PC-9 (cell line): ENCODE data around the gene MUSTN1. TPM values are rescaled to one million over a fixed set of nuclear protein-coding genes. Genes with fewer than 3 reads are reported as not detected.

Source experiments
- BruUV-seq: library from RNA; stranded (reverse); fragments of 400-500 nt; replicated peaks from 2 replicates; lab custom pipeline; 2021; lab: Mats Ljungman, UMichigan
- CTCF ChIA-PET: fragments of 300-600 bp; sonication (Branson Sonifier 250); formaldehyde crosslinking; loops from one replicate; lab custom pipeline; 2022; ENCODE audit warnings: antibody characterized with exemption; lab: Charles Lee
- POLR2A ChIA-PET: fragments of 300-600 bp; sonication (Branson Sonifier 250); formaldehyde crosslinking; loops from one replicate; lab custom pipeline; 2022; ENCODE audit warnings: antibody characterized with exemption; ENCODE audit not compliant: unreplicated experiment; lab: Charles Lee
- DNase-seq, 2 experiments: peaks; one replicate each; pipeline versions ENCODE4 v3.0.0 to v3.0.0-alpha.2; 2015 to 2022; ENCODE audit warnings: mixed read lengths in 1 of 2
- H2AFZ ChIP-seq: fragments of 200-600 bp; sonication (generic); 2 replicates; pipeline ENCODE4 v1.8.1; 2017; ENCODE audit warnings: antibody characterized with exemption
- H3F3A ChIP-seq: fragments of 200-600 bp; sonication (generic); 2 replicates; pipeline ENCODE4 v1.8.1; 2017; ENCODE audit warnings: antibody characterized with exemption, mild to moderate bottlenecking, low read depth; ENCODE audit not compliant: insufficient read depth
- H3K27ac ChIP-seq: fragments of 200-600 bp; sonication (generic); 2 replicates; pipeline ENCODE4 v1.6.1; 2016; ENCODE audit warnings: mixed run types
- H3K27me3 ChIP-seq: fragments of 200-600 bp; sonication (generic); 2 replicates; pipeline ENCODE4 v1.6.1; 2016; ENCODE audit warnings: low read depth, mixed run types; ENCODE audit not compliant: insufficient read depth
- H3K36me3 ChIP-seq: fragments of 200-600 bp; sonication (generic); 2 replicates; pipeline ENCODE4 v1.6.1; 2016; ENCODE audit warnings: low read depth, mixed run types
- H3K4me1 ChIP-seq: fragments of 200-600 bp; sonication (generic); replicated peaks from 2 replicates; pipeline ENCODE4 v1.6.1; 2016; ENCODE audit warnings: mixed run types; ENCODE audit not compliant: insufficient read depth
- H3K4me2 ChIP-seq: fragments of 200-600 bp; sonication (generic); 2 replicates; pipeline ENCODE4 v1.6.1; 2017; ENCODE audit warnings: mixed run types
- H3K4me3 ChIP-seq: fragments of 200-600 bp; sonication (generic); 2 replicates; pipeline ENCODE4 v1.6.1; 2016; ENCODE audit warnings: mixed run types
- H3K79me2 ChIP-seq: fragments of 200-600 bp; sonication (generic); 2 replicates; pipeline ENCODE4 v1.6.1; 2017; ENCODE audit warnings: low read depth, mixed run types
- H3K9me2 ChIP-seq: fragments of 200-600 bp; sonication (generic); 2 replicates; pipeline ENCODE4 v1.8.1; 2017; ENCODE audit warnings: mild to moderate bottlenecking; ENCODE audit not compliant: insufficient read depth
- H3K9me3 ChIP-seq: fragments of 200-600 bp; sonication (generic); 2 replicates; pipeline ENCODE4 v1.8.1; 2016; ENCODE audit warnings: low read depth; ENCODE audit not compliant: insufficient read depth
- H4K20me1 ChIP-seq: fragments of 200-600 bp; sonication (generic); 2 replicates; pipeline ENCODE4 v1.8.1; 2017; ENCODE audit not compliant: insufficient read depth
- EZH2 ChIP-seq: fragments of 200-600 bp; sonication (generic); IDR thresholded peaks from 2 replicates; pipeline ENCODE4 v1.8.0; 2017; ENCODE audit warnings: antibody characterized with exemption, low read depth
- intact Hi-C: fragments of 100-400 bp; cut with micrococcal nuclease; formaldehyde crosslinking; loops from one replicate; pipeline ENCODE4 v1.10.0; 2022; ENCODE audit not compliant: unreplicated experiment
- total RNA-seq: library from RNA; stranded (reverse); gene quantifications from 2 replicates; pipeline ENCODE4 v1.2.3, GENCODE V29; 2021
- TF ChIP-seq, protein P1 (sequence below): fragments of 200-600 bp; sonication (generic); conservative IDR thresholded peaks from 2 replicates; pipeline ENCODE4 v1.6.1; 2017; ENCODE audit warnings: mixed run types, antibody characterized with exemption, mild to moderate bottlenecking, moderate library complexity

The MUSTN1 gene
- total RNA-seq, 1 experiment from 2014 or later: not detected

DNA sequence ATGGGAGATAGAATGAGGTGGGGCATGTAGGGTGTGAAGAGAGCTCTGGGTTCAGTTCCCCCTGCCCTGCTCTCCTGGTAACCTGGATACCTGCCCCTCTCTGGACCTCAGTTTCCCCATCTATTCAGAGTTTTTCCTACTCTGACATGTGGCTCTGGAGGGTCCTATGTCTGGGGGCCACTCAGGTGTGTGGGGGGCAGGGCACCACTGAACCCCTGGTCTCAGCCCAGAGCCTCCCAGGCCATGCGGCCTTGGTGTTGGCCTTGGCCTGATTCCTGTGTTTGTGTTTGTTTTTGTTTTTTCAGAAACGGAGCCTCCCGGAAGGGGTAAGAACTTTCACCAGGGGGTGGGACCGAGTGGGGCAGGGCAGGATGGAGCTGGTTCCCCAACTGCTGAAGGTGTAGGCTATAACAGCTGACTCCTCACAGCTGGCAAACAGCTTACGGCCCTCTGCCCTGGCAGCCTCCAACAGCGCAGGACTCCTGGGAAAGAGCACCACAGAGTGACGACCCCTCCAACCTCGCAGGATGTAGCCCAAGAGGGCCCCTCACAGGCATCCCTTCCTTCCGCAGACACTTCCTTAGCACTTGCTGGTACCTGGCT lies 39.4 kb downstream of the MUSTN1 start:
- no peak overlapping the region for H3K4me3 ChIP-seq
- BruUV-seq: no TSS peak
- H3K9me2 ChIP-seq: no peaks in the 10 kb centered on the region
- no peaks in the 10 kb centered on the region for H3K9me3 ChIP-seq
- H2AFZ ChIP-seq: no peak overlapping the region
- no peak overlapping the region for H3K27ac ChIP-seq
- peaks cover 6% of the 10 kb centered on the region; the same call in 1 of the 2 replicates for H3K27me3 ChIP-seq
- H3F3A ChIP-seq: no peaks in the 10 kb centered on the region
- no peaks in the 10 kb centered on the region for H3K36me3 ChIP-seq
- intact Hi-C loops: no loop called here
- H4K20me1 ChIP-seq: no peaks in the 10 kb centered on the region
- no peaks in the 10 kb centered on the region for H3K4me1 ChIP-seq
- ChIA-PET CTCF (no interaction called here), POLR2A (no interaction called here)
- DNase-seq: no peak
- TF ChIP-seq, protein P1, sequence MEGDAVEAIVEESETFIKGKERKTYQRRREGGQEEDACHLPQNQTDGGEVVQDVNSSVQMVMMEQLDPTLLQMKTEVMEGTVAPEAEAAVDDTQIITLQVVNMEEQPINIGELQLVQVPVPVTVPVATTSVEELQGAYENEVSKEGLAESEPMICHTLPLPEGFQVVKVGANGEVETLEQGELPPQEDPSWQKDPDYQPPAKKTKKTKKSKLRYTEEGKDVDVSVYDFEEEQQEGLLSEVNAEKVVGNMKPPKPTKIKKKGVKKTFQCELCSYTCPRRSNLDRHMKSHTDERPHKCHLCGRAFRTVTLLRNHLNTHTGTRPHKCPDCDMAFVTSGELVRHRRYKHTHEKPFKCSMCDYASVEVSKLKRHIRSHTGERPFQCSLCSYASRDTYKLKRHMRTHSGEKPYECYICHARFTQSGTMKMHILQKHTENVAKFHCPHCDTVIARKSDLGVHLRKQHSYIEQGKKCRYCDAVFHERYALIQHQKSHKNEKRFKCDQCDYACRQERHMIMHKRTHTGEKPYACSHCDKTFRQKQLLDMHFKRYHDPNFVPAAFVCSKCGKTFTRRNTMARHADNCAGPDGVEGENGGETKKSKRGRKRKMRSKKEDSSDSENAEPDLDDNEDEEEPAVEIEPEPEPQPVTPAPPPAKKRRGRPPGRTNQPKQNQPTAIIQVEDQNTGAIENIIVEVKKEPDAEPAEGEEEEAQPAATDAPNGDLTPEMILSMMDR: no peak
- no peak for TF ChIP-seq EZH2
- no peak overlapping the region for H3K4me2 ChIP-seq
- H3K79me2 ChIP-seq: no peaks in the 10 kb centered on the region

DNA sequence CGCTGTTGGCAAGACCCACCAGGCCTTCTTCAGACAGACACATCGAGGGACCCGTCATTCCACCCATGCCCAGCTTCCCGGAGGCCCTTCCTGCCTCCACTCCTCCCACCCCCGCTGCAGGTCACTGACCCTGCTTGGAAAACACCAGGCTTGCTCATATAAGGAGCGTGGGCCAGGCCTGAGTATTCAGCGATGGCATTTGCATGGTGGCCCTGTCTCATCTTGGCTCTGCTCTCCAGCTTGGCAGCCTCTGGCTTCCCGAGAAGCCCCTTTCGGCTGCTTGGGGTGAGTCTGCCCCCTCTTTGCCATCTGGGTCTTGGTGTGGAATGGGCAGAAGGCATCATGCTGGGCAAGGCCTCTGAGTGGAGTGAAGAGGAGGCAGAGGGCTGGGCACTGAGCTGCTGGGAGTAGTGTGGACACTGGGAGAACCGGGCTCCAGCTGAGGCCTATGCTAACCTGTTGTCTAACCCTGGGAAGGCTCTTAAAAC lies 40.2 kb downstream of the MUSTN1 start, which contains the start of gene ITIH3:
ITIH3 (plus strand) TSS at position 185 of the 488 bp plus-strand sequence; CDS start at position 193, 8 bp downstream.
- CTCF ChIA-PET: no interaction called here
- no peaks in the 10 kb centered on the region for H4K20me1 ChIP-seq
- intact Hi-C loops: no loop called here

DNA sequence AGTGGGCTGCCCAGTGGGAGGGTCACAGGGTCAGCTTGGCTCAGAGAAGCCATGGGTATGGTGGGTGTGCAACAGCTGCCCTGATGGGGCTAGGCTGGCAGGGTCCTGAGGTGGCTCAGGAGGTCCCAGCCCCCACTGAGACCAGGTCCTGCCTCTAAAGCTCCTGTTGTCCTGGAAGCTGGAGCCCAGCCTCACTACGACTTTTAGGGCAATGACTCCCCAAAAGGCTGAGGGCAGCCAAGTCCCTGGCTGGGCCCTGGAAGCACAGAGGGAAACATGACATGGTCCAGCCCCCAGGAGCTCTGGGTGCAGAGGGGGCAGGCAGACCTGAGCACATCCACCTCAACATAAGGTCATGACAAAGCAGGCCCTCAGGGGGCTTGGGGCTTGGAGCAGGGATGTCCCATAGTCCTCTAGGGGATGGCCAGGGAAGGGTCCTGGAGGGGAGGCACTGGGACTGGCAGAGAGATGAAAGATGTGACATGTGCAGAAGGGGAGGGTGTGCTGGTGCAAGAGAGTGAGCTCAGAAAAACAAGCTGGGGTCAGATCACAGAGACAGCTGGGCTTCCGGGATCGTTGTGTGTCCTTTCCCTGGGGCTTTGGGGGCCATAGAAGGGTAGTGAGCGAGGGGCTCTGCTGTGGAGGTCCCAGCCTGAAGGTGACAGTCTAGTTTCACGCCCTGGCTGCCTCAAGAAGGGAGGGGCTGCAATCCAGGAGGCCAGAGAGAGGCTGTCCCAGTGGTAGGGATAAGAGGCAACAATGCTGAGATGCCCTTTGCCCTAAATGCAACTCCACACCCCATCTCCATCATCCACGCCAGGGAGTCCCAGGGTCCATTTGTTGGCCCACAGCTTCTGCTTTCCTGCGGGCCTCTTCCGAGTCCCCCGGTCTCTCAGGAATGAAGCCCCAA lies 40.9 kb downstream of the MUSTN1 start:
- Histone ChIP-seq H3K4me1 (no peaks in the 10 kb centered on the region), H3F3A (no peaks in the 10 kb centered on the region), H2AFZ (no peak overlapping the region), H3K4me3 (no peak overlapping the region), H3K27ac (no peak overlapping the region), H3K27me3 (peaks cover 6% of the 10 kb centered on the region; the same call in 1 of the 2 replicates), H4K20me1 (no peaks in the 10 kb centered on the region), H3K9me2 (no peaks in the 10 kb centered on the region), H3K79me2 (no peaks in the 10 kb centered on the region), H3K4me2 (no peak overlapping the region), H3K9me3 (no peaks in the 10 kb centered on the region), H3K36me3 (no peaks in the 10 kb centered on the region)
- no peak for TF ChIP-seq EZH2
- TF ChIP-seq, protein P1: no peak
- intact Hi-C loops: no loop called here
- no TSS peak for BruUV-seq
- no peak for DNase-seq
- CTCF ChIA-PET: no interaction called here
- POLR2A ChIA-PET: no interaction called here

More for the DNA sequence above, 40.2 kb downstream of the MUSTN1 start, which contains the start of gene ITIH3:
- Histone ChIP-seq H3K79me2 (no peaks in the 10 kb centered on the region), H3K4me3 (no peak within 1 kb of the TSS), H3K36me3 (no peaks in the 10 kb centered on the region), H3F3A (no peaks in the 10 kb centered on the region), H3K4me1 (no peaks in the 10 kb centered on the region), H3K27ac (no peak within 1 kb of the TSS), H3K27me3 (peaks cover 6% of the 10 kb centered on the region; the same call in 1 of the 2 replicates), H3K4me2 (no peak within 1 kb of the TSS), H3K9me3 (no peaks in the 10 kb centered on the region), H3K9me2 (no peaks in the 10 kb centered on the region), H2AFZ (no peak within 1 kb of the TSS)
- DNase-seq: no peak
- BruUV-seq: no TSS peak
- POLR2A ChIA-PET: no interaction called here
- TF ChIP-seq, protein P1: no peak
- TF ChIP-seq EZH2: no peak
